GM12878 (cell line): ENCODE measurements around the gene METTL5. TPM values are rescaled to one million over a fixed set of nuclear protein-coding genes. Genes with fewer than 3 reads are reported as not detected.

ENCODE experiments used
- ATAC-seq: fragments of 200-7000 bp; cut with Tn5 transposase; 3 replicates; pipeline ENCODE4 v1.9.1; 2020; ENCODE audit warnings: mild to moderate bottlenecking, moderate library complexity
- BruUV-seq: library from RNA; stranded (reverse); fragments of 400-500 nt; replicated peaks from 2 replicates; lab custom pipeline; 2021; lab: Mats Ljungman, UMichigan
- CTCF ChIA-PET: fragments of 300-600 bp; sonication (Branson Sonifier 250); formaldehyde crosslinking; extraction: SDS; loops from one replicate; lab custom pipeline; 2021; ENCODE audit warnings: inconsistent platforms; lab: Yijun Ruan, JAX
- POLR2A ChIA-PET: fragments of 350-600 bp; formaldehyde crosslinking; extraction: SDS; loops from one replicate; lab custom pipeline; 2021; ENCODE audit warnings: inconsistent platforms; lab: Charles Lee
- RAD21 ChIA-PET: fragments of 300-600 bp; sonication (Branson Sonifier 250); formaldehyde crosslinking; loops from one replicate; lab custom pipeline; 2023; ENCODE audit warnings: antibody characterized with exemption; ENCODE audit not compliant: unreplicated experiment; lab: Charles Lee
- SMC1A ChIA-PET: fragments of 300-600 bp; sonication (Branson Sonifier 250); formaldehyde crosslinking; loops from one replicate; lab custom pipeline; 2023; ENCODE audit not compliant: unreplicated experiment, uncharacterized antibody; lab: Charles Lee
- DNase-seq: peaks from one replicate; pipeline ENCODE4 v3.0.0-alpha.2; 2011; ENCODE audit warnings: low read depth, low spot score
- FAIRE-seq: peaks from 3 replicates; lab custom pipeline; 2011; peaks lifted over from hg19 to GRCh38; lab: Jason Lieb, UNC
- H2AFZ ChIP-seq: 2 replicates; pipeline ENCODE4 v1.6.0; 2011; ENCODE audit warnings: low read depth, low read length, control low read depth; ENCODE audit not compliant: control insufficient read depth
- H3K27ac ChIP-seq: 2 replicates; pipeline ENCODE4 v1.5.1; 2011; ENCODE audit warnings: control low read depth; ENCODE audit not compliant: control insufficient read depth, insufficient read depth
- H3K27me3 ChIP-seq, 2 experiments: replicated peaks in 1 of 2; 2 replicates each; pipeline versions ENCODE4 v1.6.0 to v1.6.1; 2011; ENCODE audit warnings: low read length in 1 of 2; ENCODE audit not compliant: control insufficient read depth in 2 of 2, insufficient read depth in 2 of 2
- H3K36me3 ChIP-seq, 2 experiments: 2 replicates each; pipeline ENCODE4 v1.5.1; 2011; ENCODE audit warnings: low read length in 1 of 2; ENCODE audit not compliant: control insufficient read depth in 2 of 2, insufficient read depth in 2 of 2
- H3K4me1 ChIP-seq: 2 replicates; pipeline ENCODE4 v1.6.1; 2011; ENCODE audit warnings: mild to moderate bottlenecking, low read length, moderate library complexity, mixed read lengths; ENCODE audit not compliant: control insufficient read depth, insufficient read depth
- H3K4me2 ChIP-seq: 2 replicates; pipeline ENCODE4 v1.6.0; 2011; ENCODE audit warnings: control low read depth; ENCODE audit not compliant: control insufficient read depth, insufficient read depth
- H3K4me3 ChIP-seq: fragments of 200-600 bp; sonication (generic); 2 replicates; pipeline ENCODE4 v1.5.1; 2016
- H3K79me2 ChIP-seq: 2 replicates; pipeline ENCODE4 v1.6.0; 2011; ENCODE audit warnings: low read length; ENCODE audit not compliant: control insufficient read depth, insufficient read depth
- H3K9ac ChIP-seq: 2 replicates; pipeline ENCODE4 v1.8.0; 2011; ENCODE audit warnings: low read length, control low read depth, mixed read lengths; ENCODE audit not compliant: control insufficient read depth, insufficient read depth
- H3K9me3 ChIP-seq: replicated peaks from 3 replicates; pipeline ENCODE4 v1.5.1; 2011; ENCODE audit warnings: mild to moderate bottlenecking, low read length; ENCODE audit not compliant: control insufficient read depth, insufficient read depth
- H4K20me1 ChIP-seq: 2 replicates; pipeline ENCODE4 v1.6.0; 2011; ENCODE audit not compliant: control insufficient read depth, insufficient read depth
- ATF7 ChIP-seq: fragments of 450-650 bp; IDR thresholded peaks from 2 replicates; pipeline ENCODE4 v1.6.1; 2016; ENCODE audit warnings: low read depth, mild to moderate bottlenecking
- CREM ChIP-seq: IDR thresholded peaks from 2 replicates; pipeline ENCODE4 v1.6.1; 2014; ENCODE audit warnings: antibody characterized with exemption, low read depth
- FOXM1 ChIP-seq: IDR thresholded peaks from 2 replicates; pipeline ENCODE4 v1.6.1; 2012; ENCODE audit warnings: low read depth, mild to moderate bottlenecking, inconsistent platforms, low read length, moderate library complexity
- KAT2A ChIP-seq: conservative IDR thresholded peaks from 2 replicates; pipeline ENCODE4 v1.6.1; 2011; ENCODE audit warnings: low read depth, low read length; ENCODE audit not compliant: control insufficient read depth
- NRF1 ChIP-seq: conservative IDR thresholded peaks from 2 replicates; pipeline ENCODE4 v1.6.1; 2011; ENCODE audit warnings: mild to moderate bottlenecking, low read depth, low read length, improper control_type of control experiment
- POLR2AphosphoS5 ChIP-seq: IDR thresholded peaks from 2 replicates; pipeline ENCODE4 v1.6.1; 2011; ENCODE audit warnings: mild to moderate bottlenecking, low read length, inconsistent platforms
- RCOR1 ChIP-seq: conservative IDR thresholded peaks from 2 replicates; pipeline ENCODE4 v1.6.1; 2012; ENCODE audit warnings: low read depth, low read length, improper control_type of control experiment
- RUNX3 ChIP-seq: IDR thresholded peaks from 2 replicates; pipeline ENCODE4 v1.6.1; 2012; ENCODE audit warnings: low read length, inconsistent platforms
- YY1 ChIP-seq: IDR thresholded peaks from 2 replicates; pipeline ENCODE4 v1.6.1; 2011; ENCODE audit warnings: low read depth, mild to moderate bottlenecking, low read length
- ZNF24 ChIP-seq: fragments of 450-650 bp; IDR thresholded peaks from 2 replicates; pipeline ENCODE4 v1.6.1; 2017; ENCODE audit warnings: antibody characterized with exemption, mild to moderate bottlenecking
- ZNF384 ChIP-seq: IDR thresholded peaks from 2 replicates; pipeline ENCODE4 v1.6.1; 2012; ENCODE audit warnings: low read depth, mild to moderate bottlenecking, low read length, improper control_type of control experiment, borderline replicate concordance
- WGBS: methylation state at CpG from one replicate; pipeline ENCODE4 v1.1.6; 2016; ENCODE audit warnings: low lambda C conversion rate; ENCODE audit not compliant: insufficient replicate concordance, insufficient coverage; ENCODE audit errors: missing lambda C conversion rate; 5-methylcytosine and 5-hydroxymethylcytosine counted together
- in situ Hi-C: fragments of 300-500 bp; cut with MboI; formaldehyde crosslinking; loops from 9 replicates; pipeline ENCODE4 v1.14.3; 2018; ENCODE audit warnings: mixed read lengths
- intact Hi-C: fragments of 100-400 bp; cut with micrococcal nuclease; formaldehyde crosslinking; loops from one replicate; pipeline ENCODE4 v1.14.2; 2022; ENCODE audit not compliant: unreplicated experiment
- polyA plus RNA-seq, 11 experiments: library from polyadenylated mRNA; depleted of rRNA in 4 of 11; unstranded in 6 of 11; stranded (reverse) in 5 of 11; fragments of >200 nt; fragmentation: Nextera tagmentation in 4 of 11; fragmentation: Illumina TruSeq in 1 of 11; extraction: Ambion mirVana in 4 of 11; extraction: Trizol in 1 of 11; gene quantifications; 1 replicate in 1 of 11; 2 replicates in 10 of 11; pipeline versions ENCODE4 v1.2.1 to v1.2.3, GENCODE V29; 2011 to 2016; ENCODE audit warnings: inconsistent platforms in 2 of 11, missing spikeins in 2 of 11, low read depth in 1 of 11
- total RNA-seq, 4 experiments: library from RNA; depleted of rRNA in 3 of 4; stranded (reverse); fragments of >200 nt in 3 of 4; fragmentation: Illumina TruSeq in 1 of 4; extraction: Trizol in 1 of 4; gene quantifications; 2 replicates each; pipeline versions ENCODE4 v1.2.1 to v1.2.3, GENCODE V29; 2013 to 2021
- TF ChIP-seq, protein P1 (sequence below): fragments of 450-650 bp; IDR thresholded peaks from 2 replicates; pipeline ENCODE4 v1.6.1; 2016; ENCODE audit warnings: mild to moderate bottlenecking
- TF ChIP-seq, protein P2 (sequence below): fragments of 450-650 bp; IDR thresholded peaks from 2 replicates; pipeline ENCODE4 v1.6.1; 2017; ENCODE audit warnings: antibody characterized with exemption, mild to moderate bottlenecking, moderate library complexity

The METTL5 gene
- total and polyA plus RNA-seq, 10 of the 15 experiments (the other 5 are each of a cell fraction or from before 2014, with no cell fraction given) = 55.0 to 204 (median 87.4) TPM

DNA sequence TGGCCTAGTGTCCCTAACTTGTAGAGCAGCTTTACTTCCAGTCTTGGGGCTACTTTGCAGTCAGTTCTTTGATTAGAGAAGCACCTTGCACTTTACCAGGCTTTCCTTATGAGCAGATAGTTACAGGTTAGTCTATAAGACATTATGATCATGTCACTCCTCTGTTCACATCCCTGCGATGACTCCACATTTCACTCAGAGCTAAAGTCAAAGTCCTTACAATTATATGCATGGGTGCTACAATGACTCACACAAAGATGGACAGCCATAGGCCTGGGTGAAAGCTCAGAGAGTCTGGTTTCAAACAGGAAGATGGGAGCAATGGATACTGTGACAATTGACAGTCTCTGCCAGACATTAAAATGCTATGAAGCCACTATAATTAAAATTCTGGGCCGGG is 53.1 kb downstream of the METTL5 start:
- Histone ChIP-seq H3K4me2 (no peak overlapping the region), H3K27me3 (peaks cover 0 to 7% of the 10 kb centered on the region in 2 experiments; a peak in 1 of 4 replicates), H3K79me2 (no peaks in the 10 kb centered on the region), H3K9ac (no peak overlapping the region), H3K4me3 (no peak overlapping the region), H3K36me3 (no peaks in the 10 kb centered on the region), H2AFZ (no peak overlapping the region), H4K20me1 (no peaks in the 10 kb centered on the region), H3K9me3 (no peaks in the 10 kb centered on the region; the same call in 2 of the 3 replicates), H3K27ac (no peak overlapping the region), H3K4me1 (no peaks in the 10 kb centered on the region; the same call in 1 of the 2 replicates)
- TF ChIP-seq KAT2A (no peak), ATF7 (no peak), POLR2AphosphoS5 (no peak), ZNF24 (no peak)
- BruUV-seq = no TSS peak
- WGBS = 100% methylated on average over 2 of the region's 2 CpGs
- intact Hi-C loops = no loop called here
- in situ Hi-C loops = no loop called here
- CTCF ChIA-PET = interaction anchor here (1.1 to 1.5 kb wide), 2 partner anchors 53 to 157 kb away, joined by 4 to 5 read pairs; partner anchors contain the start of gene METTL5
- SMC1A ChIA-PET = no interaction called here
- POLR2A ChIA-PET = interaction anchor here (0.8 kb wide), 1 partner anchor 10 kb away, joined by 3 read pairs; no protein-coding TSS in a partner anchor
- ATAC-seq (no peak), FAIRE-seq (no peak), DNase-seq (no peak)
- RAD21 ChIA-PET = interaction anchor here (2.1 kb wide), 1 partner anchor 11 kb away, joined by 5 read pairs; no protein-coding TSS in a partner anchor

DNA sequence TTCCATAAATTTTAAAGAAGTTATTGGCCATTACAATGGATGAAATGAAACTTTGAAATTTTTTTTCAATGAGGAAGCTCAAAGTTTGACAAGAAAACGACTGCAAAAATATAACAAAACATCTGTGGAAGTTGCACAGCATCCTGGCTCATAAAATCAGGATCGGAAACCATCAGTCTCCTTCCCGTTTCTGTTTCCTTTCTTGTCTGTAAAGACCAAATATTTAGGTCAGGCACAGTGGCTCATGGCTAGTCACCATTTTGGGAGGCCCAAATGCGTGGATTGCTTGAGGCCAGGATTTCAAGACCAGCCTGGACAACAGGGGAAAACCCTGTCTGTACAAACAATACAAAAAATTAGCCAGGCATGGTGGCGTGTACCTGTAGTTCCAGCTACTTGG is 53.7 kb downstream of the METTL5 start:
- FAIRE-seq = no peak
- H3K4me1 ChIP-seq = no peaks in the 10 kb centered on the region; the same call in 1 of the 2 replicates
- H3K27me3 ChIP-seq = peaks cover 0 to 7% of the 10 kb centered on the region in 2 experiments; a peak in 1 of 4 replicates
- no peak for DNase-seq
- no peak overlapping the region for H2AFZ ChIP-seq
- in situ Hi-C loops (no loop called here), intact Hi-C loops (no loop called here)
- ChIA-PET CTCF (interaction anchor here (0.7 to 1.5 kb wide), 6 partner anchors 11 to 319 kb away, joined by 3 to 5 read pairs (median 4); partner anchors contain the start of gene METTL5), SMC1A (interaction anchor here (1.0 to 1.3 kb wide), 4 partner anchors 36 to 106 kb away, joined by 3 to 4 read pairs (median 3); no protein-coding TSS in a partner anchor), POLR2A (interaction anchor here (0.8 kb wide), 1 partner anchor 9 kb away, joined by 3 read pairs; no protein-coding TSS in a partner anchor), RAD21 (interaction anchor here (2.1 kb wide), 1 partner anchor 11 kb away, joined by 5 read pairs; no protein-coding TSS in a partner anchor)
- H3K79me2 ChIP-seq = no peaks in the 10 kb centered on the region
- H3K4me3 ChIP-seq = no peak overlapping the region
- no peak overlapping the region for H3K4me2 ChIP-seq
- WGBS = 65% methylated on average over 5 of the region's 5 CpGs
- no peak overlapping the region for H3K27ac ChIP-seq
- BruUV-seq = no TSS peak
- H3K36me3 ChIP-seq = no peaks in the 10 kb centered on the region
- H3K9me3 ChIP-seq = no peaks in the 10 kb centered on the region; the same call in 2 of the 3 replicates
- ATAC-seq = no peak
- no peaks in the 10 kb centered on the region for H4K20me1 ChIP-seq
- H3K9ac ChIP-seq = no peak overlapping the region
- TF ChIP-seq ZNF384 = no peak
- TF ChIP-seq RUNX3 = no peak
- no peak for TF ChIP-seq FOXM1
- TF ChIP-seq CREM = no peak
- TF ChIP-seq NRF1 = no peak
- TF ChIP-seq RCOR1 = no peak
- TF ChIP-seq, protein P1, sequence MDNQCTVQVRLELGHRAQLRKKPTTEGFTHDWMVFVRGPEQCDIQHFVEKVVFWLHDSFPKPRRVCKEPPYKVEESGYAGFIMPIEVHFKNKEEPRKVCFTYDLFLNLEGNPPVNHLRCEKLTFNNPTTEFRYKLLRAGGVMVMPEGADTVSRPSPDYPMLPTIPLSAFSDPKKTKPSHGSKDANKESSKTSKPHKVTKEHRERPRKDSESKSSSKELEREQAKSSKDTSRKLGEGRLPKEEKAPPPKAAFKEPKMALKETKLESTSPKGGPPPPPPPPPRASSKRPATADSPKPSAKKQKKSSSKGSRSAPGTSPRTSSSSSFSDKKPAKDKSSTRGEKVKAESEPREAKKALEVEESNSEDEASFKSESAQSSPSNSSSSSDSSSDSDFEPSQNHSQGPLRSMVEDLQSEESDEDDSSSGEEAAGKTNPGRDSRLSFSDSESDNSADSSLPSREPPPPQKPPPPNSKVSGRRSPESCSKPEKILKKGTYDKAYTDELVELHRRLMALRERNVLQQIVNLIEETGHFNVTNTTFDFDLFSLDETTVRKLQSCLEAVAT = no peak
- TF ChIP-seq, protein P2, sequence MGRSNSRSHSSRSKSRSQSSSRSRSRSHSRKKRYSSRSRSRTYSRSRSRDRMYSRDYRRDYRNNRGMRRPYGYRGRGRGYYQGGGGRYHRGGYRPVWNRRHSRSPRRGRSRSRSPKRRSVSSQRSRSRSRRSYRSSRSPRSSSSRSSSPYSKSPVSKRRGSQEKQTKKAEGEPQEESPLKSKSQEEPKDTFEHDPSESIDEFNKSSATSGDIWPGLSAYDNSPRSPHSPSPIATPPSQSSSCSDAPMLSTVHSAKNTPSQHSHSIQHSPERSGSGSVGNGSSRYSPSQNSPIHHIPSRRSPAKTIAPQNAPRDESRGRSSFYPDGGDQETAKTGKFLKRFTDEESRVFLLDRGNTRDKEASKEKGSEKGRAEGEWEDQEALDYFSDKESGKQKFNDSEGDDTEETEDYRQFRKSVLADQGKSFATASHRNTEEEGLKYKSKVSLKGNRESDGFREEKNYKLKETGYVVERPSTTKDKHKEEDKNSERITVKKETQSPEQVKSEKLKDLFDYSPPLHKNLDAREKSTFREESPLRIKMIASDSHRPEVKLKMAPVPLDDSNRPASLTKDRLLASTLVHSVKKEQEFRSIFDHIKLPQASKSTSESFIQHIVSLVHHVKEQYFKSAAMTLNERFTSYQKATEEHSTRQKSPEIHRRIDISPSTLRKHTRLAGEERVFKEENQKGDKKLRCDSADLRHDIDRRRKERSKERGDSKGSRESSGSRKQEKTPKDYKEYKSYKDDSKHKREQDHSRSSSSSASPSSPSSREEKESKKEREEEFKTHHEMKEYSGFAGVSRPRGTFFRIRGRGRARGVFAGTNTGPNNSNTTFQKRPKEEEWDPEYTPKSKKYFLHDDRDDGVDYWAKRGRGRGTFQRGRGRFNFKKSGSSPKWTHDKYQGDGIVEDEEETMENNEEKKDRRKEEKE = no peak
- no peak for TF ChIP-seq YY1
